Ectodermal cell (in vitro differentiated cells): Measurements from ENCODE around the gene IPO5.
"Not testable (repeated sequence)": the region's sequence is repeated elsewhere in the genome, so short reads cannot be mapped to it uniquely, and the experiment has no call there.

ENCODE experiments used
- H3K27ac ChIP-seq: 2 replicates; pipeline ENCODE4 v1.7.0; 2013; ENCODE audit warnings: mild to moderate bottlenecking, low read depth, low read length; ENCODE audit not compliant: insufficient read depth, poor library complexity, severe bottlenecking
- H3K27me3 ChIP-seq: 2 replicates; pipeline ENCODE4 v1.7.0; 2013; ENCODE audit warnings: mild to moderate bottlenecking, low read length; ENCODE audit not compliant: insufficient read depth, control insufficient read depth, poor library complexity, severe bottlenecking
- H3K36me3 ChIP-seq: one replicate; pipeline ENCODE4 v1.7.0; 2013; ENCODE audit warnings: low read length; ENCODE audit not compliant: control insufficient read depth, insufficient read depth
- H3K4me1 ChIP-seq: one replicate; pipeline ENCODE4 v1.7.0; 2013; ENCODE audit warnings: low read length; ENCODE audit not compliant: control insufficient read depth, insufficient read depth
- H3K4me3 ChIP-seq: 2 replicates; pipeline ENCODE4 v1.7.0; 2013; ENCODE audit warnings: low read depth, low read length, control low read depth; ENCODE audit not compliant: insufficient read depth
- H3K9me3 ChIP-seq: 2 replicates; pipeline ENCODE4 v1.7.0; 2013; ENCODE audit warnings: mild to moderate bottlenecking, low read length, moderate library complexity; ENCODE audit not compliant: control insufficient read depth
- WGBS, 2 experiments: methylation state at CpG; one replicate each; pipeline ENCODE4 v1.1.7; 2013; ENCODE audit warnings: missing lambda C conversion rate in 2 of 2; 5-methylcytosine and 5-hydroxymethylcytosine counted together

Gene IPO5

GRCh38 chr13:98004997-98005396 lies 51.5 kb downstream of the IPO5 start:
- H3K4me1 ChIP-seq, H3K9me3 ChIP-seq, H3K27me3 ChIP-seq, H3K4me3 ChIP-seq, H3K27ac ChIP-seq: not testable (repeated sequence)
- peaks cover 67% of the 10 kb centered on the region for H3K36me3 ChIP-seq
- 89 to 90% methylated on average over 7 to 8 of the region's 8 CpGs for WGBS, 2 experiments

DNA sequence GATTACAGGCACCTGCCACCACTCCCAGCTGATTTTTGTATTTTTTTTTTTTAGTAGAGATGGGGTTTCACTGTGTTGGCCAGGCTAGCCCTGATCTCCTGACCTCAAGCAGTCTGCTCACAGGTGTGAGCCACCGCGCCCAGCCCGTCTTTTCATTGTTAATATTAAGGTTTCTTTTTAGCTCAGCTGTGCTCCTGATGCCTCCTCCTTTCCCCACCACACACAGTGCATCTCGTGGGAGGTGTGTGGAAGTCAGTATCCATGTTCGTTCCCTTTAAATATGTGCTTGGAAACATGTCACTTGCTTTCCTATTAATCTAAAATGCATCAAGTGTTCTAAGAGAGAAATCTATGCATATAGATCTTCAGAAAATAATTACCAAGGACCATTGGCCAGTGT lies 53.5 kb downstream of the IPO5 start:
- H3K27ac ChIP-seq = no peak overlapping the region
- H3K36me3 ChIP-seq = peaks cover 58% of the 10 kb centered on the region

GRCh38 chr13:98013241-98013640 lies 59.8 kb downstream of the IPO5 start:
- Histone ChIP-seq H3K4me3 (no peak overlapping the region), H3K9me3 (no peaks in the 10 kb centered on the region), H3K4me1 (no peaks in the 10 kb centered on the region), H3K27me3 (no peaks in the 10 kb centered on the region), H3K27ac (no peak overlapping the region), H3K36me3 (peaks cover 58% of the 10 kb centered on the region)
- 92 to 94% methylated on average over 9 of the region's 9 CpGs for WGBS, 2 experiments

More for the DNA sequence above, 53.5 kb downstream of the IPO5 start:
- no peak overlapping the region for H3K4me3 ChIP-seq
- no peaks in the 10 kb centered on the region for H3K4me1 ChIP-seq
- 89 to 99% methylated on average over 3 to 5 of the region's 5 CpGs for WGBS, 2 experiments
- no peaks in the 10 kb centered on the region for H3K9me3 ChIP-seq
- no peaks in the 10 kb centered on the region for H3K27me3 ChIP-seq

DNA sequence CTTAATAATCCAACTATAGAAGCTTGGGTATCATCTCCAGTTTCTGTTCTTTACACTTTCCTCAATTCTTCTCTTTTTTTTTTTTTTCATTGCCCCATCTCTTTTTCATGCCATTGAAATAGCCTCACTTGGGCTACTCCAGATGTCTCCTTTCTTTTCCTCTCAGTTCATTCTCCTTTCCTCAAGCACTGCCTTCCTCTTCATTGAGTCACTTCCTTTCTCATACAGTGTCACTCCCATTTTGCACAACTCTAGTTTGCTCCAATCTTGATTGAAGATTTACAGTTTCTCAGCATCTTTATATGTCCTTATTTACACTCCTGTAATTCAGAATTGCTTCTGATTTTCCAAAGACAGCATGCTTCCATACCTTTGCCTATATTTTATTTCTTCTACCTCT lies 61.3 kb downstream of the IPO5 start:
- H3K4me1 ChIP-seq = no peaks in the 10 kb centered on the region
- H3K4me3 ChIP-seq = no peak overlapping the region
- no peak overlapping the region for H3K27ac ChIP-seq
- no peaks in the 10 kb centered on the region for H3K27me3 ChIP-seq
- H3K9me3 ChIP-seq = no peaks in the 10 kb centered on the region
- H3K36me3 ChIP-seq = peaks cover 57% of the 10 kb centered on the region

- H3K4me1 ChIP-seq = no peaks in the 10 kb centered on the region
- no peak overlapping the region for H3K27ac ChIP-seq
- H3K9me3 ChIP-seq = no peaks in the 10 kb centered on the region
- H3K36me3 ChIP-seq = peaks cover 63% of the 10 kb centered on the region
- H3K4me3 ChIP-seq = no peak overlapping the region
- 97 to 99% methylated on average over 3 to 4 of the region's 4 CpGs for WGBS, 2 experiments
- H3K27me3 ChIP-seq = no peaks in the 10 kb centered on the region
Measured at GRCh38 chr13:98018293-98018692, 64.8 kb downstream of the IPO5 start.

GRCh38 chr13:98019186-98019585 lies 65.7 kb downstream of the IPO5 start:
- Histone ChIP-seq H3K27me3 (no peaks in the 10 kb centered on the region), H3K27ac (no peak overlapping the region), H3K4me3 (no peak overlapping the region), H3K36me3 (peaks cover 63% of the 10 kb centered on the region), H3K9me3 (no peaks in the 10 kb centered on the region), H3K4me1 (no peaks in the 10 kb centered on the region)
- 91 to 93% methylated on average over 4 of the region's 4 CpGs for WGBS, 2 experiments

- no peak overlapping the region for H3K4me3 ChIP-seq
- no peaks in the 10 kb centered on the region for H3K4me1 ChIP-seq
- H3K27ac ChIP-seq = no peak overlapping the region
- H3K27me3 ChIP-seq = no peaks in the 10 kb centered on the region
- no peaks in the 10 kb centered on the region for H3K9me3 ChIP-seq
- H3K36me3 ChIP-seq = peaks cover 55% of the 10 kb centered on the region
- 88 to 99% methylated on average over 3 of the region's 3 CpGs for WGBS, 2 experiments
Measured at GRCh38 chr13:98020271-98020670, 66.8 kb downstream of the IPO5 start.

GRCh38 chr13:98022210-98022609 lies 68.7 kb downstream of the IPO5 start:
- WGBS, 2 experiments = 91 to 93% methylated on average over 1 of the region's 1 CpG
- Histone ChIP-seq H3K4me3 (no peak overlapping the region), H3K27me3 (no peaks in the 10 kb centered on the region), H3K36me3 (peaks cover 49% of the 10 kb centered on the region), H3K4me1 (no peaks in the 10 kb centered on the region), H3K9me3 (no peaks in the 10 kb centered on the region), H3K27ac (no peak overlapping the region)

GRCh38 chr13:98025480-98026025 lies 72.1 kb downstream of the IPO5 start:
- Histone ChIP-seq H3K4me1 (no peaks in the 10 kb centered on the region), H3K9me3 (no peaks in the 10 kb centered on the region), H3K36me3 (peaks cover 22% of the 10 kb centered on the region), H3K4me3 (no peak overlapping the region), H3K27ac (no peak overlapping the region), H3K27me3 (no peaks in the 10 kb centered on the region)
- 94 to 98% methylated on average over 7 of the region's 7 CpGs for WGBS, 2 experiments

- Histone ChIP-seq H3K27me3 (no peaks in the 10 kb centered on the region), H3K36me3 (peaks cover 22% of the 10 kb centered on the region), H3K4me3 (no peak overlapping the region), H3K4me1 (no peaks in the 10 kb centered on the region), H3K9me3 (no peaks in the 10 kb centered on the region), H3K27ac (no peak overlapping the region)
- WGBS, 2 experiments = 64 to 73% methylated on average over 3 of the region's 3 CpGs
Measured at GRCh38 chr13:98026457-98026857, 73.0 kb downstream of the IPO5 start.

DNA sequence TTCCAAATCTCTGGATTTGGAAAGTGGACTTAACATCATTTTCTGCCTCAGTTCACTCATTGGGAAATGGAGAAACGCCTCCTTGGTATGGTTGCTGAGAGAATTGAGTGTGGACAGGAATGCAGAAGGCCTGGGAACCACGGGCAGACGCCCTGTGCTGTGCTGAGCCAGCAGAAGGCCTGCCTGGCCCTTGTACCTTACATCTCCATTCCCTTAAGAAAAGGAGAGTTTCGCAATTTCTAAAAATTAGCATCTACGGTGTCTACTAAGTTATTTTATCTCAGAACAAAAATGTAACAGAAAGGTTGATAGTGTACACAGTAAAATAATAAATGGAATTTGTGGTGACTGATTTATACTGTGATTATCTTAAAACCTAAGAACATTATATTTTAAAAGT lies 78.7 kb downstream of the IPO5 start:
- 76 to 96% methylated on average over 3 to 5 of the region's 5 CpGs for WGBS, 2 experiments
- H3K36me3 ChIP-seq = no peaks in the 10 kb centered on the region

More for the DNA sequence above, 78.7 kb downstream of the IPO5 start:
- H3K4me3 ChIP-seq = no peak overlapping the region
- no peaks in the 10 kb centered on the region for H3K9me3 ChIP-seq
- no peak overlapping the region for H3K27ac ChIP-seq
- no peaks in the 10 kb centered on the region for H3K27me3 ChIP-seq
- H3K4me1 ChIP-seq = no peaks in the 10 kb centered on the region
